ENCODE results near the gene MAP2K6.
A peak's percentile ranks its signal among the peaks of the same experiment; 100 is the strongest.

The MAP2K6 gene

DNA sequence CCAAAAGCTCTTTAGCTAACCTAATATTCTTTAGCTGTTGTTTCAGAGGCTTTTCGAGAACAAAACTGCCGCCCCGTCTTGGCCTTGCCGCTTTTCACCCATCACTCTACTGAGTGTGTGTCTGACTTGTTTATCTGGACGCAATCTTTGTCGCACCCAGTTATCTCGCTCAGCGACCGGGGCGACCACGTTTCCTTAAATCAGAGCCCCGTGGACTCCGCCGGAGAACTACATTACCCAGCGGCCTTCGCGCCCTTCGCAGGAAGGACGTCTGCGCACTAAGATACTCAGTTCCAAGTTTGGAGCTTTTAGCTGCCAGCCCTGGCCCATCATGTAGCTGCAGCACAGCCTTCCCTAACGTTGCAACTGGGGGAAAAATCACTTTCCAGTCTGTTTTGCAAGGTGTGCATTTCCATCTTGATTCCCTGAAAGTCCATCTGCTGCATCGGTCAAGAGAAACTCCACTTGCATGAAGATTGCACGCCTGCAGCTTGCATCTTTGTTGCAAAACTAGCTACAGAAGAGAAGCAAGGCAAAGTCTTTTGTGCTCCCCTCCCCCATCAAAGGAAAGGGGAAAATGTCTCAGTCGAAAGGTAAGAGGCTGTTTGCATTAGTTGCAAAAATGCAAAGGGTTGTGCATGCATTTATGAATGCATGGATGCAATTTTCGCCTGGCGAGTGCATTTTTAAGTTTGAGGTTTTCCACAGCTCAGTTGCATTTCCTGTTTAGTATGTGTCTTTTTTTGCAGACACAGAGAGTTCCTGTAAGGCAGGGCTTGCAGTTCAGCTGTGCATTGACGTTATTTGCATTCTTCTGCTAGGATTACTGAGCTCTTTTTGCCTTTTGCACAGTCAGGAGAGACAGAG lies at the start of gene MAP2K6:
Gene MAP2K6, plus strand, starts transcription at position 290 of the 867 bp plus-strand sequence. Its CDS starts 288 bp downstream, at position 578.
- DNase-seq = peak; percentile 38 to 58

DNA sequence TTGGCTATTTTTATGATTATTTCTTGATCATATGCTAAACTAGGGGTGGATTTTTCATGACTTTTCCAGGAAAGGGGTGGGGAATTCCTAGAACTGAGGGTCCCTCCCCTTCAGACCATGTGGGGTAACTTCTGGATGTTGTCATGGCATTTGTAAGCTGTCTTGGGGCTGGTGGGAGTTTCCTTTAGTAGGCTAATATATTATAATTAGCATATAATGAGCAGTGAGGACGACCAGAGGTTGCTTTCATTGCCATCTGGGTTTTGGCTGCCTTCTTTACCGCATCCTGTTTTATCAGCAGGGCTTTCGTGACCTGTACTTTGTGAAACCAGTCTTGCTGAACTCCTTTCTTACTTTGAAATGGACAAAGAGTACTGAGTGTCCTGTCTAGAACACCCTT lies 47.2 kb upstream of the MAP2K6 start:
- DNase-seq = no peak

DNA sequence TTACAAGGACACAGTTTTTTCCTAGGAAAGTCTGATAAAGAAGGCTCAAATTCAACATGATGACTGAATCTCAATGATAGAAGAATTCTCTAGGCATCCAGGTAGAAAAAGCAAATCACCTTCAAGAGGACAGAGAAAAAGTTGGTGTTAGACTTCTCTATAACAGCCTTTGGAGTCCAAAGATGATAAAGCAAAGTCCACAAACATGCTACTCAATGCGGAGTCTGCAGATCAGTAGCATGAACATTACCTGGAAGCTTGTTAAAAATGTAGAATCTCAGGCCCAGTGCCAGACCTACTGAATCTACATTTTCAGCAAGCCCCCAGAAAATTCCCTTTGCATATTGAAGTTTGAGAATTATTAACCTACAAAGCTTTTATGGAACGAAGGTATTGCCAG lies 41.4 kb upstream of the MAP2K6 start:
- no peak for DNase-seq

GRCh38 chr17:69375229-69375628 lies 39.3 kb upstream of the MAP2K6 start:
- DNase-seq = no peak

DNA sequence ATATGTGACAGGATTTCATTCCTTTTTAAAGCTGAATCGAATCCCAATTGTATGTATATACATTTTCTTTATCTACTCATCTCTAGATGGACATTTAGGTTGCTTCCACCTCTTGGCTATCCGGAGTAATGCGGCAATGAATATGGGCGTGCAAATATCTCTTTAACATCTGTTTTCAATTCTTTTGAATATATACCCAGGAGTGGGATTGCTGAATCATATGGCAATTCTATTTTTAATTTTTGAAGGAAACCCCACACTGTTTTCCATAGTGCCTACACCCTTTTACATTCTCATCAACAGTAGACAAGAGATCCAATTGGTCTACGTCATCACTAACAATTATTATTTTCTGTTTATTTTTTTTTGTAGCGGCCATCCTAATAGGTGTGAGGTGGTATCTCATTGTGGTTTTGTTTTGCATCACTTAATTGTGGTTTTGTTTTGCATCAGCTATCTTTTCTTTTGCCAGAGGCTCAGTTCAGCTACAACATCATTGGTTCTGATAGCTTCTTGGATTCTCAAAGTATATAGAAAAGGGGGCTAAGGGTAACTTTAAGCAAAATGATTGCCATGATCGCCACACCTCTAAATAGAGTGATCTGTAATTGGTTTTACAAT lies 25.6 kb upstream of the MAP2K6 start:
- no peak for DNase-seq

DNA sequence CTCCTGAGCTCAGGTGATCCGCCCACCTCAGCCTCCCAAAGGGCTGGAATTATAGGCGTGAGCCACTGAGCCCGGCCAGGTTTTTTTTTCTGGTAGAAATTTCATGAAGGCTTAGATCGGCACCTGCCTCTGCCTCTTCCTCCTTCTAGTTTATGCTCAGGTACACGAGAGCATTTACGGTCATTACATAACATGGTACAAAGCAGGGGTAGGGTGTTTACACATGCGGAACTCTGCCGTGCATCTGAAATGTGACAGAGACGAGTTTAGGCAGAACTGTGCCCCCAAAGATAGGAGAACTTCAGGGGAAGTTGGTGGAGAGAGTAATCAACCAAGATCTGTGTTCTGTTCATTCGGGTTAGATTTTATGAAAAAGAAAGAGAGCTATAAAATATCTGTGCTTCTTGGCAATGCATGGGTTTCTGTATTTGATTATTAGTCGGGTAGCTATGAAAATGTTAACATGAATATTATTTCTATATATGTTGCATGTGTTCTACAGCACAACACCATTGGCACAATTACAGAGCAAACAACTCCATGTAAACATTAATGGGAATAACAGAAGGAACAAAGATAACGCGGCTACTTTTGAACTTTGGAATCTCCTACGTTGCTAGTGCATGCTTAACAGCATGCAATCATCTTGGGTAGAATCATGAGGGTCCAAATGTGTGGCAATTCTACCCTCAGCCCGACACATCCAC lies 23.5 kb upstream of the MAP2K6 start:
- DNase-seq = no peak

DNA sequence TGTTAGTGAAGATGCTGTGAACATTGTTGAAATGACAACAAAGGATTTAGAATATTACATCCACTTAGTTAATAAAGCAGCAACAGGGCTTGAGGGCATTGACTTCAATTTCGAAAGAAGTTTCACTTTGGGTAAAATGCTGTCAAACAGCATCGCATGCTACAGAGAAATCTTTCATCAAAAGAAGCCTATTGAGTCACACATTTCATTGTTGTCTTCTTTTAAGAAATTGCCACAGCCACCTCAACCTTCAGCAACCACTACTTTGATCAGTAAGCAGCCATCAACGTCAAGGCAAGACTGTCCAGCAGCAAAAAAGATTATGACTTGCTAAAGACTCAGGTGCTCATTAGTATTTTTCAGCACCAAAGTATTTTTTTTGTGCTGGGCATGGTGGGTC lies 13.2 kb upstream of the MAP2K6 start:
- no peak for DNase-seq

GRCh38 chr17:69402052-69402451 lies 12.4 kb upstream of the MAP2K6 start:
- DNase-seq = no peak

GRCh38 chr17:69404399-69404798 lies 10.1 kb upstream of the MAP2K6 start:
- no peak for DNase-seq

DNA sequence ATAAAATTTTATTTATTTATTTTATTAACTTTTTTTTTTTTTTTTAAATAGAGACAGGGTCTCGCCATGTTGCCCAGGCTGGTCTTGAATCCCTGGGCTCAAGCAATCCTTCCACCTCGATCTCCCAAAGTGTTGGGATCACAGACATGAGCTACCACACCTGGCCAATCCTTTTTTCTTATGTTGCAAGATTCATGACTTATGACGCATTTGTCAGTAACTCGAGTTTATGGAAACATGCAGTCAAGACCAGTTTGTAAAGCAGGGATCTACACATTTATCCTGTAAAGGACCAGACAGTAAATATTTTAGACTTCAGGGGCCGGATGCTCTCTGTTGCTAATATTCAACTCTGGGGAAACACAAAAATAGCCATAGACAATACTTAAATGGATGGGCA lies 9.4 kb upstream of the MAP2K6 start:
- no peak for DNase-seq

DNA sequence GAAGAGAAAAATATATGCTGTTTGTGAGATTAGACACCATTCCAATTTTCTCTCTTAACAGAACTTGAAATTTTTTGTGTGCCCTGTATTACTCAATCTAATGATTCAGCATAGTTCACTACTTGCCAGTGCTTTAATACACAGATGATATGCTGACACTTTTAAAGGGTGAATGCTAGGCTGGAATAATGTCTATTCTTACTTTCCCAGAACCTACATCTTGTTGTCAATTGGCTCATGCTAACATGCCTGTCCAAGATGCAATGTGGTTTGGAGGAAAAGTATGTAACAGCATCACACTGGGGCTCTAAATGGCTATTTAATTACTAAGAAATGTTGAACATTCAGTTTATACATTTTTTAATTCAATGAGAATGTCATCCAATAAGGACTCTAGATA lies 7.6 kb upstream of the MAP2K6 start:
- no peak for DNase-seq

GRCh38 chr17:69407759-69408158 lies 6.7 kb upstream of the MAP2K6 start:
- DNase-seq = no peak

DNA sequence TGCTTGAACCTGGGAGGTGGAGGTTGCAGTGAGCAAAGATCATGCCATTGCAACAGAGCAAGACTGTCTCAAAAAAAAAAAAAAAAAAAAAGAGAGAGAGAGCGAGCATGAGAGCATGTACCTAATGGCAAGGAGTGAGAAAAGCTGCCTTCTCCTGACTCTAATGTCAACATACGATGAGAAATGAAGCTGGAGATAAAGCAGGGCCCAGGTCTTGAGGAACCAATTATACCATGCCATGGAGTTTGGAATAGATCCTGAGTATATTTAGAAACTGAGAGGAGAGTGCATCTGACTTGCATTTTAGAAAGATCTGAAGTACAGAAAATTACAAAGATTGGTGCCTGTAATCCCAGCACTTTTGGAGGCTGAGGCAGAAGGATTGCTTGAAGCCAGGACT lies 3.8 kb upstream of the MAP2K6 start:
- DNase-seq = no peak

- no peak for DNase-seq
These were observed 2.7 kb upstream of the MAP2K6 start for GRCh38 chr17:69411766-69412165.

DNA sequence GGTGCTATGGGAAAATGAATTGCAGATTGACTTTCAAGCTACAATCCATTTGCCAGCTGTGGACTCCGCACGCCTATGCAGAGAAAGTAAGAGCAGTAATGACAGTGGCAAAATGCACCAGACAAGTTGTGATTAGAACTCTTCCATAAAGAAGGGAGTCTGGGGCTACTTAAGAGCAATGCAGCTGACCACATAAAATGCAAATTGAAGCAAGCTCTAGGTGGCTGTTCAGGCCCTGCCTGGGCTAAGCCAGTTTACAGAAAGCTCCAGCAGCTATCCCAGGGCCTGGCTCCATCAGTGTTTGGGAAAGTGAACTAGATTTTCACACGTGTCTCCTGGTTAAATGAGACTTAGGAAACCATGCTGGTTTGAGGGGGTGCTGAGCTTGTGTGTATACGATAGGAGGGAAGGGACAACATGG lies 2.2 kb upstream of the MAP2K6 start:
- no peak for DNase-seq

DNA sequence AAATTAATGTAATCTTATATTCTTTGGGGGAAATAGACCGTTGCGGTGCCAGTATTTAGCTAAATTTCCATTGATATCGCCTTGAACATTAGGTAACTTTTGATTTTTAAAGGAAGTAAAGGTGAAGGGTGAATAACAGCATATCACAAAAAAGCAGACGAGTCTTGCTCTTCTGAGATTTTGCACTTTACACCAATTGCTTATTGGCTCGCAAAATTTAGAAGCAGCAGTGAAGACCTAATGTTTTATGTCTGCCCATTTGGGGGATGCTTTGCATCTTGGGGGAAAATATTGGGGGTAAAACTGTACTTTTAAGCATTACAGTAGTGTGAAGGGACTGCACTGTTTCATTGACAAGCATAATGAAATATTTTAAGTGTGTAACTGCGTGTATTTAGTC lies 934 bp downstream of the MAP2K6 start:
- DNase-seq = no peak

GRCh38 chr17:69417545-69418483 lies 3.3 kb downstream of the MAP2K6 start:
- no peak for DNase-seq

DNA sequence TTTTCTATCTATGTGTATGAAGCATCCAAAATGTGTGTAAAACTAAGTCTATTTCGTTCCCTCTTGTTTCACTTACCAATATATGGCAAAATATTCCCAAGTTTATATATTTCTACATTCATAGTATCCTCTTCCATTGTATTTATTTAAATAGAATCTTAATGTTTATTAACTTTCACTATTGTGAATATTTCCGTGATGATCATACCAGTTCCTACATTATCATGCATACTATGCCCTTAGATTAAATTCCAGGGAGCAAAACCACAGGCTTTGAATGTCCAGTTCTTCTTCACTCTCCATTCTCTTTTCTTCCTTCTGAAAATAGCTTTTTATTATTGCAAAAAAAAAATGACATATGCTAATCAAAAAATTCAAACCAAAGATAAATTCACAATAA lies 4.0 kb downstream of the MAP2K6 start:
- DNase-seq = no peak

DNA sequence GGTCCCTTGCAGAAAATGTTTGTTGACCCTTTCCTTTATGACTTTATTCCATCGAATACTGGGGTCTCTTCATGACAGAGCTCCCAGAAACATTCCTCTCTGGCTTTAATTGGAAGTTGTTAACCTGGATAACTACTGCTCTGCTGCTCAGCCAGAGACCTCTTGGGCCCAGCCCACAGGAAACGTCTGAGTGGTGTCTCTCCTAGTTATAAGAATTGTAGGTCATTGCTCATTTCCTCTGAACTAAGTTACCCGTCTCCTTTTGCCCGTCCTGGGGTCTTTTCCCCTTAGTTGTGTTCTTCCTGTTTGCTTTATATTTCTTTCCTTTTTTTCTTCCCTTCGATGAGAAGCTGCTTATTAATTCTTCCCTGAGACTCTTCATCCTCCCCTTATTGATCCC lies 9.0 kb downstream of the MAP2K6 start:
- no peak for DNase-seq

DNA sequence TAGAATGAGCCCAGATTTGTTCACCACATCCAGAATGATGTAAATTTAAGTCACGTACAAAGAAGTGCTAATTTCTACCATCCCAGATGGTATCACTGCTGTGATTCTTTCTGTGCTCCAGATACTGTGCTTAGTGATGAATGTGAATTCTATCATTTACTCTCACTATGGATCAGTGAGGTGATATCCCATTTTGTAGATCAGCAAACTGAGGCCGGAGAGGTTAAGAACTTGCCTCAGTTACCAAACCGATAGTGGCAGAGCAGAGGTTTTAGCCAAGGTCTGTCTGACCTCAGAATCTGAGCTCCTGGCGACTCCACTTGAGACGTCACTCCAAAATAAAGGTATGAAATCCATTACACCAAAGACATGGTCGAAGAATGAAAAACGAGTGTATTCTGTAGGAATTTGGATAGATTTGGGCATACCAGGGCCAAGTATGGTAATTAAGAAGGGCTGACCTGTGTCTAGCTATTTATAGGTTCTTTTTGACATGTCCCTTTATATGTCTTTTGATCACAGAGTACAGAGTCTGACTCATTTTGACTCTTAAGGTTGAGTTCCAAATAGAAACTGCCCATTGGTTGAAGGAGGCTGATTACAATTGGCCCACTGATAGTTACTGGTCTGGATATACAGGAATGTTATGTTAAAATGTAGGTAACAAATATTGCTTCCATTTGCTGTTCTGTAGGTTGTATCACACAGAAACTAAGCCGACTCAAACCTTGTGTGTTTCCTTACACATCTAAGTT lies 10.0 kb downstream of the MAP2K6 start:
- DNase-seq = no peak

DNA sequence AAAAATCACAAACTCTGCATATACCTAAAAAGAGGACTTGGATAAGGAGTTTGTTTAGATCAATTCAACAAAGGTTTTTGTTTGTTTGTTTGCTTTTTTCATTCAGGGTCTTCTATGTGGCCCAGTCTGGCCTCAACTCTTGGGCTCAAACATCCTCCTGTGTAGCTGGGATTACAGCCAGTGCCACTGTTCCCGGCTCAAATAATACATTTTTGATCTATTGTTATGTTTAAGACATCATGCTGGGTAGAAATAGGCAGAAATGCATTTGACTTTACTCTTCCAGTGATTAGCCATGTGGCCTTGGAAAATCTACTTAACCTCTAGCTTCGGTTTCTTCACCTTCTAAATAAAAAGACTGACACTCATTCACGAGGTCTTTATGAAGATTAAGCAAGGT lies 11.5 kb downstream of the MAP2K6 start:
- no peak for DNase-seq

Data from SHP77 (cell line).